Osteocyte (in vitro differentiated cells): ENCODE results near the gene PI4KB. TPM values are rescaled to one million over a fixed set of nuclear protein-coding genes. Genes with fewer than 3 reads are reported as not detected.

Experiments used
- DNase-seq: peaks from one replicate; pipeline ENCODE4 v3.0.0; 2021; ENCODE audit warnings: mixed read lengths; ENCODE audit not compliant: unreplicated experiment; ENCODE audit errors: extremely low spot score
- H3K27ac Mint-ChIP-seq: one replicate; pipeline ENCODE4 v1.8.0; 2021; ENCODE audit warnings: mild to moderate bottlenecking, mixed read lengths; ENCODE audit not compliant: unreplicated experiment
- H3K27me3 Mint-ChIP-seq: one replicate; pipeline ENCODE4 v1.8.0; 2021; ENCODE audit warnings: mixed read lengths; ENCODE audit not compliant: unreplicated experiment
- H3K36me3 Mint-ChIP-seq: one replicate; pipeline ENCODE4 v1.8.0; 2021; ENCODE audit warnings: mixed read lengths; ENCODE audit not compliant: unreplicated experiment
- H3K4me1 Mint-ChIP-seq: one replicate; pipeline ENCODE4 v1.8.0; 2021; ENCODE audit warnings: mixed read lengths; ENCODE audit not compliant: unreplicated experiment
- H3K4me3 Mint-ChIP-seq: one replicate; pipeline ENCODE4 v1.8.0; 2021; ENCODE audit warnings: mild to moderate bottlenecking, moderate library complexity, mixed read lengths; ENCODE audit not compliant: unreplicated experiment
- H3K9me3 Mint-ChIP-seq: one replicate; pipeline ENCODE4 v1.8.0; 2021; ENCODE audit warnings: mixed read lengths; ENCODE audit not compliant: unreplicated experiment
- total RNA-seq: library from RNA; stranded (reverse); gene quantifications from 2 replicates; pipeline ENCODE4 v1.2.1, GENCODE V29; 2021
- TF ChIP-seq, protein P1 (sequence below): fragments of 200-600 bp; sonication (generic); IDR thresholded peaks from 2 replicates; pipeline ENCODE4 v1.5.0; 2021; ENCODE audit warnings: antibody characterized with exemption, mild to moderate bottlenecking, moderate library complexity

Gene PI4KB
- total RNA-seq, 1 donor from 2014 or later: 74.1 TPM

DNA sequence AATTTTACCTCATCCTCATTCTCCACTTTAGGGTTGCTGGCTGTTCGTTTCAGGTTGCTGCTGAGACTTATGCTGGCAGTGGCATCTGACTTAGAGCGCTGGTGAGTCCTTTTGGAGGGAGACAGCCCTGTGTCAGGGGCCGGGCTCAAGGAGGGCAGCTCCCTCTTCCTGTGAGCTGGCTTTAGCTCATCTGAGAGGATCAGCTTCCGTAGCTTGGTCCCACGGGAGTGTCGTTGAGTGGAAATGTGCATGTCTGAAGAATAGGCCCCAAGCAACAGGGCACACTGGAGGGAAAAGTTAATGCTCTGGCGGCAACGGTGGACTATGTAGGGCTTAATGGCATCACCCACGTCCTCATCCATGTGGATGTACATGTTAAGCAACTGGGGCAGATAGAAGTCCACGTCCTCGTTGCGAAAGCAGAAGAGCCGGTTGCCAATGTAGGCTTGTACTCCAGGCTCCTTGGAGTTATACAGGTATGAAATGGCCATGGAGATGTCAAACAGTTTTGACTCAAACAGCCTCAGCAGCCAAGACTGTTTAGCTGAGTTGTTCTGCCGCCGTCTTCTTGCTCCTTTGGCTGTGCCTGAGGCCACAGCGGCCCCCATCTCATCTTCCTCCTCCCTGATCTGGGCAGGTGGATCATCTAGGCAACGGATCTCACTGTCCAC lies 11.5 kb downstream of the PI4KB start:
- Mint-ChIP-seq H3K4me3 (no peak overlapping the region), H3K27ac (no peak overlapping the region), H3K27me3 (no peaks in the 10 kb centered on the region), H3K9me3 (no peaks in the 10 kb centered on the region), H3K36me3 (peaks cover 48% of the 10 kb centered on the region), H3K4me1 (peaks cover 40% of the 10 kb centered on the region)
- DNase-seq: no peak
- TF ChIP-seq, protein P1, sequence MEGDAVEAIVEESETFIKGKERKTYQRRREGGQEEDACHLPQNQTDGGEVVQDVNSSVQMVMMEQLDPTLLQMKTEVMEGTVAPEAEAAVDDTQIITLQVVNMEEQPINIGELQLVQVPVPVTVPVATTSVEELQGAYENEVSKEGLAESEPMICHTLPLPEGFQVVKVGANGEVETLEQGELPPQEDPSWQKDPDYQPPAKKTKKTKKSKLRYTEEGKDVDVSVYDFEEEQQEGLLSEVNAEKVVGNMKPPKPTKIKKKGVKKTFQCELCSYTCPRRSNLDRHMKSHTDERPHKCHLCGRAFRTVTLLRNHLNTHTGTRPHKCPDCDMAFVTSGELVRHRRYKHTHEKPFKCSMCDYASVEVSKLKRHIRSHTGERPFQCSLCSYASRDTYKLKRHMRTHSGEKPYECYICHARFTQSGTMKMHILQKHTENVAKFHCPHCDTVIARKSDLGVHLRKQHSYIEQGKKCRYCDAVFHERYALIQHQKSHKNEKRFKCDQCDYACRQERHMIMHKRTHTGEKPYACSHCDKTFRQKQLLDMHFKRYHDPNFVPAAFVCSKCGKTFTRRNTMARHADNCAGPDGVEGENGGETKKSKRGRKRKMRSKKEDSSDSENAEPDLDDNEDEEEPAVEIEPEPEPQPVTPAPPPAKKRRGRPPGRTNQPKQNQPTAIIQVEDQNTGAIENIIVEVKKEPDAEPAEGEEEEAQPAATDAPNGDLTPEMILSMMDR: no peak

- TF ChIP-seq, protein P1: no peak
- peaks cover 53% of the 10 kb centered on the region for H3K4me1 Mint-ChIP-seq
- H3K27ac Mint-ChIP-seq: peak overlapping the region; percentile 79
- H3K9me3 Mint-ChIP-seq: no peaks in the 10 kb centered on the region
- DNase-seq: no peak
- H3K36me3 Mint-ChIP-seq: peaks cover 42% of the 10 kb centered on the region
- H3K4me3 Mint-ChIP-seq: no peak overlapping the region
- no peaks in the 10 kb centered on the region for H3K27me3 Mint-ChIP-seq
Observed at GRCh38 chr1:151314137-151314875, 12.9 kb downstream of the PI4KB start.

GRCh38 chr1:151313501-151313900 lies 13.7 kb downstream of the PI4KB start:
- H3K27me3 Mint-ChIP-seq: no peaks in the 10 kb centered on the region
- H3K9me3 Mint-ChIP-seq: no peaks in the 10 kb centered on the region
- peak overlapping the region; percentile 89 for H3K27ac Mint-ChIP-seq
- no peak overlapping the region for H3K4me3 Mint-ChIP-seq
- H3K36me3 Mint-ChIP-seq: peaks cover 43% of the 10 kb centered on the region
- TF ChIP-seq, protein P1: no peak
- H3K4me1 Mint-ChIP-seq: peaks cover 59% of the 10 kb centered on the region
- no peak for DNase-seq

- peak overlapping the region; percentile 89 for H3K27ac Mint-ChIP-seq
Observed at GRCh38 chr1:151312826-151313225, 14.4 kb downstream of the PI4KB start.

GRCh38 chr1:151312411-151312810 lies 14.8 kb downstream of the PI4KB start:
- no peaks in the 10 kb centered on the region for H3K27me3 Mint-ChIP-seq
- H3K36me3 Mint-ChIP-seq: peaks cover 45% of the 10 kb centered on the region
- DNase-seq: no peak
- TF ChIP-seq, protein P1: no peak
- H3K27ac Mint-ChIP-seq: peak overlapping the region; percentile 89
- no peaks in the 10 kb centered on the region for H3K9me3 Mint-ChIP-seq
- H3K4me3 Mint-ChIP-seq: no peak overlapping the region
- H3K4me1 Mint-ChIP-seq: peaks cover 59% of the 10 kb centered on the region

More at GRCh38 chr1:151312826-151313225, 14.4 kb downstream of the PI4KB start:
- Mint-ChIP-seq H3K36me3 (peaks cover 48% of the 10 kb centered on the region), H3K9me3 (no peaks in the 10 kb centered on the region), H3K4me1 (peaks cover 59% of the 10 kb centered on the region), H3K27me3 (no peaks in the 10 kb centered on the region), H3K4me3 (no peak overlapping the region)
- TF ChIP-seq, protein P1: no peak
- no peak for DNase-seq
